NK-92 (cell line): ENCODE measurements around the gene CASP8.
"Not testable (repeated sequence)": the region's sequence is repeated elsewhere in the genome, so short reads cannot be mapped to it uniquely, and the experiment has no call there.

ENCODE experiments used
- DNase-seq: peaks from one replicate; lab custom pipeline; 2025; ENCODE audit not compliant: unreplicated experiment; lab: John Stamatoyannopoulos, UW

CASP8 gene

GRCh38 chr2:201269764-201270163, 9.4 kb downstream of the CASP8 start:
- DNase-seq = no peak

- no peak for DNase-seq
These were observed 10.1 kb downstream of the CASP8 start for GRCh38 chr2:201270293-201271001.

DNA sequence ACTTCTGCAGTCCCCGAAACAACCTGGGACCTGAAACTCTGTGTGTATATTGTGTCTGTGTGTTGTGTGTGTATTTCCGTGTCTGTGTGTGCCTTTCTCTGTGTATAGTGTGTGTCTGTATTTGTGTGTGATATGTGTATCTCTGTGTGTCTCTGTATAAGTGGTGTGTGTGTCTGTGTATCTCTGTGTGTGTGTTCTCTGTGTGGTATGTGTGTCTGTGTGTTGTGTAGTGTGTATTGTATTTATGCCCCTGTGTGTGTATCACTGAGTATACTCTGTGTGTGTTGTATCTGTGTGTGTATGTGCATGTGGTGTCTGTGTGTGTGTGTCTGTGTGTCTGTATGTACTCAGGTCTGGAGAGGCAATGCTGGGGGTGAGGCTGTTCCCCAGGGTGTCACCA, 11.6 kb downstream of the CASP8 start:
- DNase-seq = no peak

- no peak for DNase-seq
These were observed 13.1 kb downstream of the CASP8 start for GRCh38 chr2:201273330-201273983.

- no peak for DNase-seq
These were observed 14.7 kb downstream of the CASP8 start for GRCh38 chr2:201275069-201275468.

- DNase-seq = no peak
These were observed 15.7 kb downstream of the CASP8 start for GRCh38 chr2:201275990-201276389.

GRCh38 chr2:201276511-201276910, 16.2 kb downstream of the CASP8 start:
- no peak for DNase-seq

DNA sequence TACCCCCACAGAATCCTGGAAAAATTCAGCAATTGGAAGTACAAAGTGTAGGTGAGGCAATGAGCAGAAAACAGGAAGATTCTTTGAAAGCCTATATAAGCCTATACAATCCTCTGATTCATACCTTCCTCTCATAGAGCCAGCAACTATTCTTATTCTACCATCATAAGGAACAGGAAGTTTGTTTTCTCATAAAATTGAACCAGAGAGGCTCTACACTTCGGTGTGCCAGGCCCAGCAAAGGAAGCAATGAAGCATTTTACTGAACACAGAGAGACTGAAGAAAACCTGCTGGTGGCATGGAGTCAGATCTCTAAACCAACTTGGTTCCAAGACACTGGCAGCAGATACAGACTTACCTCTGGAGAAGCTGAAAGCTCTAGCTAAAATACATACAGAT, 18.7 kb downstream of the CASP8 start:
- no peak for DNase-seq

DNA sequence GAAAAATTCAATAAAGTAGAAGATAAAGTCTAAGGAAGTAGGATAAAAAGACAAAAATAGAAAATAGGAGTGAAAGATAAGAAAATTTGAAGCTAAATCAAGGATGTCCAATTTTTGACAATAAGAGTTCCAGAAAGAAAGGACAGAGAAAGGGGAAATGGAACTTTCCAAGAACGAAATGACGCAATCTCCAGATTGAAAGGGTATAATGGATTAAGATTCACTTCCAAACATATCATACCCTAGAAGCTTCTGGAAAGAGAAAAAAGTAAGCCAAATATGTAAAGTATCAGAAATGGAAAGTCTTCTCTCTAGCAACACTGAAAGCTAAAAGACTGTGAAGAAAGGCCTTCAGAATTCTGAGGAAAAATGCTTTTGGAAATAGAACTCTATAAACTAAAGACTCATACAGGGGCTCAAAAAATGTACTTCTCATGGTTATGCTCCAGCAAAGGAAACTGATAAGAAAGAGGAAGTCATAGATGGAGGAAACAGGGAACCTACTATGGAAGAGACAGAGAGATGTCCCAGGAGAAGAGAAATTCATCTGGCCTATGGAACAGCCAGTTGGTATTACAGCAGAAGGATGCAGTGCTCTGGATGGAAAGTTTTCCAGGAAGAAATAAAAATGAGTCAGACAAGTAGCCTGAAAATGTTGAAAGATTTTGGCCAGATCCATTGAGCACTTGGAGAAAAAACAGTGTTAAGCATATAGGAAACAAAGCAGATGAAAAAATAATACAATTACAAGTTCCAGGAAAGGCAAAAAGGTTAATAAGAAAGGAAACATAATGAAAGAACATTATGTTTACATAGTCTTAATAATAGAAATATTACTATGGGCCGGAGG, 20.1 kb downstream of the CASP8 start:
- DNase-seq = no peak

- no peak for DNase-seq
These were observed 25.2 kb downstream of the CASP8 start for GRCh38 chr2:201285499-201285898.

- not testable (repeated sequence) for DNase-seq
These were observed 30.3 kb downstream of the CASP8 start for GRCh38 chr2:201290457-201291148.

DNA sequence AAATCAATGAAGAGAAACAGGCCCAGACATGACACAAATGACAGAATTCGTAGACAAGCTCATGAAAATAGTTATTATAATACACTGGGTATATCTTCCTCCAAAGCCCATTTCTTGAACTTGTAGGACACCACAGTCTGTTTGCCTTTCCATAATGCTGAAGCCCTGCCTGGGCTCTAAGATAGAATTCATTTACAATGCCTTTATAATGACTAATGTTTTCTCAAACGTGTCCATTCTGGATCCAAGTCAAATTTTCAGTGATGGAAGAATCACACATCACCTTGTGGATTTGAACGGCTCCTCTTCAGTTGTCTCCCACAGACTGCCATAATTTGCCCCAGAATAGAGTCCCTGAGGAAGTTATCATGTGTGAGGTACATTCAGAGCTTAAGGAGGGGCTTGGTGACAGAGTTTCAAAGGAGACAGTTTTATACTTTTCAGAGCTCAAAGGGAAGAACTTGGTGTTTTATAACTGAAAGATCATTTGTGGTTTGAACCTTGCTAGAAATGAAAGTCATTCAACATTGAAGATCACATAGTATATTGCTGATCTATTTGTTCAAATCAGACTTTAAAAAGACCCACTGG, 38.2 kb downstream of the CASP8 start:
- DNase-seq = no peak

DNA sequence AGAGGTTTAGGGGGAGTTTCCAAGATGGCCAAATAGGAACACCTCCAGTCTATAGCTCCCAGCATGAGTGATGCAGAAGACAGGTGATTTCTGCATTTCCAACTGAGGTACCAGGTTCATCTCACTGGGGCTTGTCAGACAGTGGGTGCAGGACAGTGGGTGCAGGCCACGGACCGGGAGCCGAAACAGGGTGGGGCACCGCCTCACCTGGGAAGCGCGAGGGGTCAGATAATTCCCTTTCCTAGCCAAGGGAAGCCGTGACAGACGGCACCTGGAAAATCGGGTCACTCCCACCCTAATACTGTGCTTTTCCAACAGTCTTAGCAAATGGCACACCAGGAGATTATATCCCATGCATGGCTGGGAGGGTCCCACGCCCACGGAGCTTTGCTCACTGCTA, 39.6 kb downstream of the CASP8 start:
- not testable (repeated sequence) for DNase-seq

- DNase-seq = no peak
These were observed 47.5 kb downstream of the CASP8 start for GRCh38 chr2:201307876-201308275.

DNA sequence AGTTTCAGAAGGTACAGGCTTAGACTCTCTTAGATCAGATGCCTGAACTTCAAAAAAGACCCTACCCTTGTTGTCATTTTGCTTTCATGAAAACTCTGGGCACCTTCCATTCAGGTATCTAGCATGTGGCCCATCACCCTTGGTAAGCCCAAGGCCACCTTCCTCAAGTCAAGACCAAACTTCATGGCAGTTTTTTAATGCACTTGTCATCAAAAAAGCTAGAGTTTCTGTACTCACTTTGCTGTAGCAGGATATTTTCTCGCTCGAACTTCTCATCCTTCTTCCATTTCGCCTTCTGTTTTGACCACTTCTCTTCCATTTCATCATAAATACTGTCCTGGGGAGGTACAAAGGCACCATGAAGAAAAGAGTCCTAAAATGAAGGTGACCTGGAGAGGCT, 48.6 kb downstream of the CASP8 start:
- DNase-seq = no peak

GRCh38 chr2:201313362-201313761, 53.0 kb downstream of the CASP8 start:
- no peak for DNase-seq

DNA sequence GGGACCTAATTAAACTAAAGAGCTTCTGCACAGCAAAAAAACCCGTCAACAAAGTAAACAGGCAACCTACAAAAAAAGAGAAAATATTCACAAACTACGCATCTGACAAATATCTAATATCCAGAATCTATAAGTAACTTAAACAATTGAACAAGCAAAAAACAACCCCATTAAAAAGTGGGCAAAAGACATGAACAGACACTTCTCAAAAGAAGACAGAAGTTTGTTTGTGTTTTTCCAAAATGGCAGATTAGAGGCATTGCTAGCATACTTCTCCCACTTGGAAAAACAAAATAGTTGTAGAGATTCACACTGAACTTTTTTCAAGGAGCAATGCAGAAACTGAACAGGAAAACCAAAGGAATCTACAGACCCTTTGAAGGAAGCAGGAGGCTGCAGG, 59.2 kb downstream of the CASP8 start:
- DNase-seq = no peak

- no peak for DNase-seq
These were observed 59.9 kb downstream of the CASP8 start for GRCh38 chr2:201320257-201320656.

DNA sequence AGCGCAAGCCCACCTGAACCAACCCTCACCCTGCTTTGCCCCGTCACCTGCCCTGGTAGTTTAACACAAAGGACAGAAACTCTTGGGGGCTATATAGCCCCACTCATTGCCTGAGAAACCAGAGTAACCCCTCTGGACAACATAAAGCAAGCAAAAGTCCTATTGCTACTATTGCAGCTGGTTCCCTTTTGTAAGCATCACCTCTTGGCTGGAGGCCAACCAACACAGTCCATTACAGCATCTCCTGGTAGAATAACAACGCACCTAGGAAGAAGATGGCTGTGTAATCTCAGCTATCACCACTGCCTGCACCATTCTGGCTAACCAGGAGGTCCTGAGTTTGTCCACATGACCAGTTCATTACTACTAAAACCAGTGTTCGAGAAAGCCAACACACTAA, 60.4 kb downstream of the CASP8 start:
- DNase-seq = no peak

GRCh38 chr2:201322772-201323171, 62.4 kb downstream of the CASP8 start:
- no peak for DNase-seq

- no peak for DNase-seq
These were observed 67.3 kb downstream of the CASP8 start for GRCh38 chr2:201327678-201328077.
